ENCODE results near the gene ZNF513. TPM values are rescaled to one million over a fixed set of nuclear protein-coding genes. Genes with fewer than 3 reads are reported as not detected.

Gene ZNF513
- total and polyA plus RNA-seq, 2 donors (not counting 3 experiments of a cell fraction or from before 2014, with no cell fraction given): 19.0 to 30.6 TPM

DNA sequence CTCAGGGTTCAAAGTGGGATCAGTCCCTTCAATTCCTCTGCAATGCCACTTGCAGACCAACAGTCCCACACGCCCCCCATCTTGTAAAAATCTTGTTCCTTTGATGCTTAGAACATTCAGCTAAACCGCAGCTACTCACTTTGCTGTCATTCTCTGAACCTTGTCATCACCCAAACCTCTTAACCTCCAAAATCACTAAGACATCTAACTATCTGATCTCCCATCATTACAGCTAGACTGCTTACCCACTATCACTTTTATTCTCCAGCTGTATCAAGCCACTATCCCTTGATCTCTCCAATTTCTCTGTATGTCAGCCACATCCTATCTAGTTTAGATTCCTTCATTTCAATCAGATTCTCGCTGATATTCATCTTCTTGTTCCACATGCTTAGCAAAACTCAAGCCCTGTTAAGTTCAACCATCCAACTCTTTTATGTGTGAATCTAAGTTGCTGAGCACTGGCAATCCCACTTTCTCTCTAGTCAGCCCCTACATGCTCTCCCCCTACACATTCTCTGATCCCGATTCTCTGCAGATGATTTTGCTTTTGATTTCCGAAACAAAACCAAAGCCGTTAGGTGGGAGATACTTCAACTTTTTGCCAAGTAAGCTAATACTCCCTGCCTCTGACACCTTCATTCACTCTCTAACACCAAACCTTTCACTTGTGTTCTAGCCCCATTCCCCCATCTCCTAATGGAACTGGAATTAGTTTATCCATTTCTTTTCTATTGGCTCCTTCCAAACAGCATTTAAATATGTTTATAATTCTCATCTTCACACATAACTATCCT lies 28.5 kb downstream of the ZNF513 start:
- Histone ChIP-seq H3K27ac (ENCODE audit: insufficient read depth, low read depth, low read length) (no peak overlapping the region), H3K79me2 (ENCODE audit: control insufficient read depth, insufficient read depth, low read length) (peaks cover 81% of the 10 kb centered on the region), H3K4me1 (ENCODE audit: control insufficient read depth, extremely low read depth, insufficient read depth, low read length) (peaks cover 10% of the 10 kb centered on the region), H3K9me3 (replicated peaks; ENCODE audit: control insufficient read depth, insufficient read depth, low read length) (no peaks in the 10 kb centered on the region), H2AFZ (ENCODE audit: low read depth, low read length) (no peak overlapping the region), H4K20me1 (replicated peaks; ENCODE audit: control insufficient read depth, extremely low read depth, insufficient read depth, low read length) (peaks cover 3% of the 10 kb centered on the region), H3K9ac (replicated peaks; ENCODE audit: extremely low read depth, insufficient read depth, low read length) (no peak overlapping the region), H3K27me3 (ENCODE audit: control insufficient read depth in 2 of 2, insufficient read depth in 2 of 2, low read length in 2 of 2) (no peaks in the 10 kb centered on the region), H3K4me2 (ENCODE audit: insufficient read depth, low read length) (no peak overlapping the region), H3K9me1 (replicated peaks; ENCODE audit: control insufficient read depth, extremely low read depth, insufficient read depth, low read length) (no peaks in the 10 kb centered on the region), H3K36me3 (ENCODE audit: control insufficient read depth in 2 of 2, extremely low read depth in 1 of 2, insufficient read depth in 2 of 2, low read length in 2 of 2) (no peaks in the 10 kb centered on the region), H3K4me3 (replicated peaks in 1 of 3; ENCODE audit: insufficient read depth in 1 of 3, low read depth in 1 of 3, low read length in 3 of 3) (no peak overlapping the region)
- intact Hi-C loops (cut with micrococcal nuclease): no loop called here
- no peak for DNase-seq (ENCODE audit: low read depth, low spot score)
- TF ChIP-seq POLR2A (IDR thresholded peaks at IDR 0.05; ENCODE audit: low read depth, low read length) (no peak), MYC (IDR thresholded peaks at IDR 0.05; ENCODE audit: low read depth, low read length) (no peak), JUN (IDR thresholded peaks at IDR 0.05; ENCODE audit: borderline replicate concordance, insufficient read depth, insufficient read length, low read depth) (no peak), MAX (IDR thresholded peaks at IDR 0.05; ENCODE audit: insufficient read depth, insufficient read length) (no peak), FOS (IDR thresholded peaks at IDR 0.05; ENCODE audit: borderline replicate concordance, insufficient read depth, low read length) (no peak), EZH2 (IDR thresholded peaks at IDR 0.05; ENCODE audit: borderline replicate concordance, low read depth, low read length, severe bottlenecking) (no peak), GATA2 (IDR thresholded peaks at IDR 0.05; ENCODE audit: insufficient read depth, insufficient read length, low read depth, low read length) (no peak), POLR2AphosphoS5 (IDR thresholded peaks at IDR 0.05; ENCODE audit: insufficient read depth, low read depth, low read length) (no peak)
- TF ChIP-seq, protein P1, sequence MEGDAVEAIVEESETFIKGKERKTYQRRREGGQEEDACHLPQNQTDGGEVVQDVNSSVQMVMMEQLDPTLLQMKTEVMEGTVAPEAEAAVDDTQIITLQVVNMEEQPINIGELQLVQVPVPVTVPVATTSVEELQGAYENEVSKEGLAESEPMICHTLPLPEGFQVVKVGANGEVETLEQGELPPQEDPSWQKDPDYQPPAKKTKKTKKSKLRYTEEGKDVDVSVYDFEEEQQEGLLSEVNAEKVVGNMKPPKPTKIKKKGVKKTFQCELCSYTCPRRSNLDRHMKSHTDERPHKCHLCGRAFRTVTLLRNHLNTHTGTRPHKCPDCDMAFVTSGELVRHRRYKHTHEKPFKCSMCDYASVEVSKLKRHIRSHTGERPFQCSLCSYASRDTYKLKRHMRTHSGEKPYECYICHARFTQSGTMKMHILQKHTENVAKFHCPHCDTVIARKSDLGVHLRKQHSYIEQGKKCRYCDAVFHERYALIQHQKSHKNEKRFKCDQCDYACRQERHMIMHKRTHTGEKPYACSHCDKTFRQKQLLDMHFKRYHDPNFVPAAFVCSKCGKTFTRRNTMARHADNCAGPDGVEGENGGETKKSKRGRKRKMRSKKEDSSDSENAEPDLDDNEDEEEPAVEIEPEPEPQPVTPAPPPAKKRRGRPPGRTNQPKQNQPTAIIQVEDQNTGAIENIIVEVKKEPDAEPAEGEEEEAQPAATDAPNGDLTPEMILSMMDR (IDR thresholded peaks at IDR 0.05; ENCODE audit: extremely low read depth in 1 of 2, insufficient read depth in 1 of 2, low read depth in 1 of 2, low read length in 2 of 2): no peak
- no TSS peak for BruUV-seq (replicated peaks)
- dilution Hi-C loops (cut with MboI; ENCODE audit: extremely low pct_ligation_motif_present, low sequenced_read_pairs): no loop called here
- ChIA-PET CTCF (interaction anchor here (1.3 to 2.1 kb wide), 2 partner anchors 19 to 23 kb away, joined by 3 to 5 read pairs; no protein-coding TSS in a partner anchor), POLR2A (no interaction called here)
- no peak for FAIRE-seq

All from endothelial cell of umbilical vein (primary cell).